Camera-type eye (tissue), 1 donor: ENCODE results near the gene ABCA12. TPM values are rescaled to one million over a fixed set of nuclear protein-coding genes. Genes with fewer than 3 reads are reported as not detected.

Experiments
- total RNA-seq: library from RNA; depleted of rRNA; stranded (reverse); fragments of >200 nt; gene quantifications from one replicate; pipeline ENCODE4 v1.2.3, GENCODE V29; 2014

The ABCA12 gene
- 0.99 TPM for total RNA-seq

GRCh38 chr2:215138479-215138878 is at the start of gene ABCA12:
TSS of gene ABCA12 (minus strand) at chr2:215138626. CDS start at chr2:215138208, 418 bp downstream.

Other genes starting within 250 kb of the ABCA12 start
- gene ATIC, start 173.4 kb upstream of the ABCA12 start, total RNA-seq, result 28.0 TPM